Measurements from ENCODE around the gene PCF11. TPM values are rescaled to one million over a fixed set of nuclear protein-coding genes. Genes with fewer than 3 reads are reported as not detected.
A peak's percentile ranks its signal among the peaks of the same experiment; 100 is the strongest.

The PCF11 gene
- total RNA-seq, 6 donors from 2014 or later = 51.2 to 117 (median 58.5) TPM

- Histone ChIP-seq H3K27ac (peak overlapping the region; percentile 99 to 100 (median 100)), H3K4me3 (peak overlapping the region; percentile 72 to 90 (median 90)), H3K9me3 (no peaks in the 10 kb centered on the region), H3K4me1 (peaks cover 26 to 44% (median 30%) of the 10 kb centered on the region in 4 donors), H3K36me3 (peaks cover 0 to 5% (median 0%) of the 10 kb centered on the region in 4 donors), H3K27me3 (no peaks in the 10 kb centered on the region)
- no peak for TF ChIP-seq CTCF (IDR thresholded peaks at IDR 0.05)
- no peak for TF ChIP-seq EP300 (IDR thresholded peaks at IDR 0.05)
- TF ChIP-seq POLR2A (IDR thresholded peaks at IDR 0.05) = peak in 2 of 4 donors; percentile 7 to 16
- peak; percentile 22 to 58 for TF ChIP-seq POLR2AphosphoS5 (IDR thresholded peaks at IDR 0.05)
- 0 to 1% methylated on average over 18 of the region's 18 CpGs for WGBS, 2 donors
- DNase-seq (peak in 1 of 2 donors; percentile 53), ATAC-seq (ENCODE audit: low FRiP score in 2 of 2) (peak; percentile 23 to 61)
Measured at GRCh38 chr11:83157594-83158356, 844 bp downstream of the PCF11 start.

DNA sequence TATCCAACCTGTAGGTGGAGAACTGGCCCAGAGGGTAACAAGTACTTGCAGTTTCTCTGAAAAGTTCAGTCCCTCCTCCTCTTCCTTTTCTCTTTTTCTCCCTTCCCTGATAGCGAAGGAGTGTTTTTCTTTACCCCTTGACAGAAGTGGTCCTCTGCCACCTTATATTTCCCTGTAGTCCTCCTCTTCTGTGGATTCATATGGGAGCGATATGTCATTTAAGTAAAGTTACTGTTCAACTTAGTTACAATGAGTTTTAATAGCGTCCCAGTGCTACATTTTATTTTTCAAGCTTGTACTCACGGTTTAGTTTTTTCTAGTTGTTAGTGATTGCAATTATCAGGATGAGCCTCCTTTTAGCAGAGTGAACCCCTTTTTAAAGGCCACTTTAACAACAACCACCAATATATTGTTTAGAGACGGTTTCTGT is 1.4 kb downstream of the PCF11 start:
- H3K36me3 ChIP-seq = peaks cover 0 to 5% (median 0%) of the 10 kb centered on the region in 4 donors
- no peak for ATAC-seq (ENCODE audit: low FRiP score in 2 of 2)
- no peak for DNase-seq
- H3K4me1 ChIP-seq = peaks cover 32 to 47% (median 34%) of the 10 kb centered on the region in 4 donors
- WGBS, 2 donors = 0% methylated on average over 5 of the region's 5 CpGs
- no peak for TF ChIP-seq POLR2AphosphoS5 (IDR thresholded peaks at IDR 0.05)
- TF ChIP-seq POLR2A (IDR thresholded peaks at IDR 0.05) = no peak
- TF ChIP-seq EP300 (IDR thresholded peaks at IDR 0.05) = no peak
- TF ChIP-seq CTCF (IDR thresholded peaks at IDR 0.05) = no peak
- no peaks in the 10 kb centered on the region for H3K9me3 ChIP-seq
- no peaks in the 10 kb centered on the region for H3K27me3 ChIP-seq
- peak overlapping the region; percentile 72 to 90 (median 90) for H3K4me3 ChIP-seq
- peak overlapping the region; percentile 99 to 100 (median 100) for H3K27ac ChIP-seq

DNA sequence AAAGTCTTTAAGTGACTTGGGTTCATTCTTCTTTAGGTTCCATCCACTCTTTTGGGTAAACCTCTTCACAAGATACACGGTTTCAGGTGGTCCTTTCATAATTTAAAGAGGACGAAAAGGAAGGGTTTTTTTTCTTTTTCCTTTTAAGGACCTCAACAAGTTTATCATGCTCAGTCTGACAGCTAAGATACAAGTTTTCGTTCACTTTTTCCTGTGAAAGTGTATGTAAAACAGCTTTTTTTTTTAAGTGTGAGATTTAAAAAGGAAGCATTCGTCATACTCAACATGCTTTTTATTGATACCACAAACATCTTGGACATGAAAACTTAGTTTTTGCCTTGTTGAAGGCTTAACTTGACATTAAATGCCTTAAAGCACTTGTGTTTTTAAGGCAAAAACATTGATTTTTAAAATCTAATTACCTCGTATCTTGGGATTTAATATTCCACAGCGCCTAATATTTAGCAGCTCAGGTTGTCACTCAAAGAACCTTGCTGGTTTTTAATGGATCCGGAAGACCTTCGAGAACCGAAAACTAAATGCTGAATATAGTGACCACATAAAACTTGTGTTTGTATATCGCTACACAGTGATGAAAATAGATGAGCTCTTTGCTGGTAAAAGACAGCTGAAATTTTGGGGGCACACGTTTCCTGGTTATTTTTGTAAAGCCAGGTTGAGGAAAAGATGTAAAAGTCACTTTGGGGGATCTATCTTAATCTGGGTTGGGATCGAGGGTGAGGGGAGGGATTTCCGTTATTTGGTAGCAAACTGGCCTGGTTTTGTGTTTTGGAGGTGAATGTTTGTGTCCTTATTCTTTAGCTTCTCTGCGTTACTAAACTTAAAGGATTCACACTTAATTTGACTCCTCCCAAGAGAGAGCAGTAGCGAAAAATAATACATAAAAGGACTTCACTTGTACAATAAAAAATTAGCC is 2.3 kb downstream of the PCF11 start:
- no peak for ATAC-seq (ENCODE audit: low FRiP score in 2 of 2)
- H3K27ac ChIP-seq = peak overlapping the region; percentile 16 to 100 (median 100)

More for the DNA sequence above, 2.3 kb downstream of the PCF11 start:
- H3K4me3 ChIP-seq = peak overlapping the region; percentile 72 to 90 (median 90)
- WGBS, 2 donors = 4 to 5% methylated on average over 15 of the region's 15 CpGs
- no peaks in the 10 kb centered on the region for H3K9me3 ChIP-seq
- TF ChIP-seq POLR2A (IDR thresholded peaks at IDR 0.05) (no peak), EP300 (IDR thresholded peaks at IDR 0.05) (no peak), POLR2AphosphoS5 (IDR thresholded peaks at IDR 0.05) (no peak), CTCF (IDR thresholded peaks at IDR 0.05) (no peak)
- no peak for DNase-seq
- H3K36me3 ChIP-seq = peaks cover 0 to 7% (median 0%) of the 10 kb centered on the region in 4 donors
- H3K27me3 ChIP-seq = no peaks in the 10 kb centered on the region
- peaks cover 32 to 52% (median 35%) of the 10 kb centered on the region in 4 donors for H3K4me1 ChIP-seq

All from upper lobe of left lung (tissue), 6 donors.